GM23338 (cell line): ENCODE results near the gene DCDC1.

Source experiments
- CREB1 ChIP-seq: fragments of 250-450 bp; sonication (Bioruptor Pico); IDR thresholded peaks from 2 replicates; pipeline ENCODE4 v1.5.0; 2020; ENCODE audit warnings: low read depth, mild to moderate bottlenecking, moderate library complexity
- EZH2 ChIP-seq: fragments of 200-600 bp; sonication (generic); IDR thresholded peaks from one replicate; pipeline ENCODE4 v1.8.0; 2017; ENCODE audit warnings: antibody characterized with exemption, mild to moderate bottlenecking, low read depth; ENCODE audit not compliant: unreplicated experiment
- EZH2phosphoT487 ChIP-seq: fragments of 200-600 bp; sonication (generic); IDR thresholded peaks from one replicate; pipeline ENCODE4 v1.8.1; 2018; ENCODE audit warnings: antibody characterized with exemption; ENCODE audit not compliant: unreplicated experiment
- JUNB ChIP-seq: IDR thresholded peaks from one replicate; pipeline ENCODE4 v1.6.1; 2016; ENCODE audit warnings: antibody characterized with exemption; ENCODE audit not compliant: unreplicated experiment
- NANOG ChIP-seq: IDR thresholded peaks from 2 replicates; pipeline ENCODE4 v1.6.1; 2016; ENCODE audit warnings: antibody characterized with exemption, borderline replicate concordance
- POLR2AphosphoS5 ChIP-seq: IDR thresholded peaks from 2 replicates; pipeline ENCODE4 v1.6.1; 2016; ENCODE audit warnings: antibody characterized with exemption, low read depth
- ZNF114 ChIP-seq: fragments of 250-450 bp; sonication (Bioruptor Pico); IDR thresholded peaks from 2 replicates; pipeline ENCODE4 v1.5.0; 2020; ENCODE audit warnings: mild to moderate bottlenecking, moderate library complexity
- ZNF331 ChIP-seq: fragments of 250-450 bp; sonication (Bioruptor Pico); IDR thresholded peaks from 2 replicates; pipeline ENCODE4 v1.5.0; 2020; ENCODE audit warnings: low read depth, mild to moderate bottlenecking, moderate library complexity
- TF ChIP-seq, protein P1 (sequence below), 2 experiments: fragments of 200-600 bp in 1 of 2; sonication (generic) in 1 of 2; conservative IDR thresholded peaks; 2 replicates each; pipeline versions ENCODE4 v1.5.1 to v1.6.1; 2016 to 2017; ENCODE audit warnings: antibody characterized with exemption in 2 of 2, low read depth in 2 of 2, mild to moderate bottlenecking in 2 of 2, moderate library complexity in 1 of 2
- TF ChIP-seq, protein P2 (sequence below): IDR thresholded peaks from one replicate; pipeline ENCODE4 v1.6.1; 2018; ENCODE audit warnings: antibody characterized with exemption; ENCODE audit not compliant: unreplicated experiment
- TF ChIP-seq, protein P3 (sequence below): IDR thresholded peaks from 2 replicates; pipeline ENCODE4 v1.6.1; 2016; ENCODE audit warnings: antibody characterized with exemption
- TF ChIP-seq, protein P4 (sequence below): fragments of 250-450 bp; sonication (Bioruptor Pico); IDR thresholded peaks from 2 replicates; pipeline ENCODE4 v1.5.0; 2020; ENCODE audit warnings: mild to moderate bottlenecking, moderate library complexity

DNA sequence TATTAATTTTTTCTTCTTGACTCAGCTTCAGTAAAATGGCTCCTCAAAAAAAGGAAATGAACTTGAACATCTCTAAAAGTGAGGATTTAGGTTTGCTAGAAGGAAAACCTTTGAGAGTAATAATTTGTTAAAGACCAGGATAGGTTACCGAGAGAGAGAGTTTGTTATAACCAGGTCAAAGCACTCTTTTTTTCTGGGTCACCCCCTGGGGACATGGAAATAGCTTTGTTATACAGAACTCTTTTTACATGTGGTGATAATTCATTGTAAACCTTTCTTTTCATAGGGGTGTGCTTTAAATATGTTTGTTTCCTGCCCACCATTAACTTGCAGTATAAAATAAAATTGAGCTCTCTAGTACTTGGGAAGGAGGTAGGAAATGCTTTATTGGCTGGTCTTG, 47.8 kb upstream of the DCDC1 start:
- TF ChIP-seq POLR2AphosphoS5 (no peak), ZNF331 (CRISPR knock-in tag) (no peak), EZH2 (no peak), EZH2phosphoT487 (no peak), JUNB (no peak), CREB1 (CRISPR knock-in tag) (no peak), ZNF114 (no peak), NANOG (no peak)
- TF ChIP-seq, protein P1, sequence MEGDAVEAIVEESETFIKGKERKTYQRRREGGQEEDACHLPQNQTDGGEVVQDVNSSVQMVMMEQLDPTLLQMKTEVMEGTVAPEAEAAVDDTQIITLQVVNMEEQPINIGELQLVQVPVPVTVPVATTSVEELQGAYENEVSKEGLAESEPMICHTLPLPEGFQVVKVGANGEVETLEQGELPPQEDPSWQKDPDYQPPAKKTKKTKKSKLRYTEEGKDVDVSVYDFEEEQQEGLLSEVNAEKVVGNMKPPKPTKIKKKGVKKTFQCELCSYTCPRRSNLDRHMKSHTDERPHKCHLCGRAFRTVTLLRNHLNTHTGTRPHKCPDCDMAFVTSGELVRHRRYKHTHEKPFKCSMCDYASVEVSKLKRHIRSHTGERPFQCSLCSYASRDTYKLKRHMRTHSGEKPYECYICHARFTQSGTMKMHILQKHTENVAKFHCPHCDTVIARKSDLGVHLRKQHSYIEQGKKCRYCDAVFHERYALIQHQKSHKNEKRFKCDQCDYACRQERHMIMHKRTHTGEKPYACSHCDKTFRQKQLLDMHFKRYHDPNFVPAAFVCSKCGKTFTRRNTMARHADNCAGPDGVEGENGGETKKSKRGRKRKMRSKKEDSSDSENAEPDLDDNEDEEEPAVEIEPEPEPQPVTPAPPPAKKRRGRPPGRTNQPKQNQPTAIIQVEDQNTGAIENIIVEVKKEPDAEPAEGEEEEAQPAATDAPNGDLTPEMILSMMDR (conservative IDR thresholded peaks at IDR 0.05; ENCODE audit: low read depth in 2 of 2) = no peak
- TF ChIP-seq, protein P2, sequence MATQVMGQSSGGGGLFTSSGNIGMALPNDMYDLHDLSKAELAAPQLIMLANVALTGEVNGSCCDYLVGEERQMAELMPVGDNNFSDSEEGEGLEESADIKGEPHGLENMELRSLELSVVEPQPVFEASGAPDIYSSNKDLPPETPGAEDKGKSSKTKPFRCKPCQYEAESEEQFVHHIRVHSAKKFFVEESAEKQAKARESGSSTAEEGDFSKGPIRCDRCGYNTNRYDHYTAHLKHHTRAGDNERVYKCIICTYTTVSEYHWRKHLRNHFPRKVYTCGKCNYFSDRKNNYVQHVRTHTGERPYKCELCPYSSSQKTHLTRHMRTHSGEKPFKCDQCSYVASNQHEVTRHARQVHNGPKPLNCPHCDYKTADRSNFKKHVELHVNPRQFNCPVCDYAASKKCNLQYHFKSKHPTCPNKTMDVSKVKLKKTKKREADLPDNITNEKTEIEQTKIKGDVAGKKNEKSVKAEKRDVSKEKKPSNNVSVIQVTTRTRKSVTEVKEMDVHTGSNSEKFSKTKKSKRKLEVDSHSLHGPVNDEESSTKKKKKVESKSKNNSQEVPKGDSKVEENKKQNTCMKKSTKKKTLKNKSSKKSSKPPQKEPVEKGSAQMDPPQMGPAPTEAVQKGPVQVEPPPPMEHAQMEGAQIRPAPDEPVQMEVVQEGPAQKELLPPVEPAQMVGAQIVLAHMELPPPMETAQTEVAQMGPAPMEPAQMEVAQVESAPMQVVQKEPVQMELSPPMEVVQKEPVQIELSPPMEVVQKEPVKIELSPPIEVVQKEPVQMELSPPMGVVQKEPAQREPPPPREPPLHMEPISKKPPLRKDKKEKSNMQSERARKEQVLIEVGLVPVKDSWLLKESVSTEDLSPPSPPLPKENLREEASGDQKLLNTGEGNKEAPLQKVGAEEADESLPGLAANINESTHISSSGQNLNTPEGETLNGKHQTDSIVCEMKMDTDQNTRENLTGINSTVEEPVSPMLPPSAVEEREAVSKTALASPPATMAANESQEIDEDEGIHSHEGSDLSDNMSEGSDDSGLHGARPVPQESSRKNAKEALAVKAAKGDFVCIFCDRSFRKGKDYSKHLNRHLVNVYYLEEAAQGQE = no peak
- TF ChIP-seq, protein P3, sequence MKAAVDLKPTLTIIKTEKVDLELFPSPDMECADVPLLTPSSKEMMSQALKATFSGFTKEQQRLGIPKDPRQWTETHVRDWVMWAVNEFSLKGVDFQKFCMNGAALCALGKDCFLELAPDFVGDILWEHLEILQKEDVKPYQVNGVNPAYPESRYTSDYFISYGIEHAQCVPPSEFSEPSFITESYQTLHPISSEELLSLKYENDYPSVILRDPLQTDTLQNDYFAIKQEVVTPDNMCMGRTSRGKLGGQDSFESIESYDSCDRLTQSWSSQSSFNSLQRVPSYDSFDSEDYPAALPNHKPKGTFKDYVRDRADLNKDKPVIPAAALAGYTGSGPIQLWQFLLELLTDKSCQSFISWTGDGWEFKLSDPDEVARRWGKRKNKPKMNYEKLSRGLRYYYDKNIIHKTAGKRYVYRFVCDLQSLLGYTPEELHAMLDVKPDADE = no peak
- TF ChIP-seq, protein P4, sequence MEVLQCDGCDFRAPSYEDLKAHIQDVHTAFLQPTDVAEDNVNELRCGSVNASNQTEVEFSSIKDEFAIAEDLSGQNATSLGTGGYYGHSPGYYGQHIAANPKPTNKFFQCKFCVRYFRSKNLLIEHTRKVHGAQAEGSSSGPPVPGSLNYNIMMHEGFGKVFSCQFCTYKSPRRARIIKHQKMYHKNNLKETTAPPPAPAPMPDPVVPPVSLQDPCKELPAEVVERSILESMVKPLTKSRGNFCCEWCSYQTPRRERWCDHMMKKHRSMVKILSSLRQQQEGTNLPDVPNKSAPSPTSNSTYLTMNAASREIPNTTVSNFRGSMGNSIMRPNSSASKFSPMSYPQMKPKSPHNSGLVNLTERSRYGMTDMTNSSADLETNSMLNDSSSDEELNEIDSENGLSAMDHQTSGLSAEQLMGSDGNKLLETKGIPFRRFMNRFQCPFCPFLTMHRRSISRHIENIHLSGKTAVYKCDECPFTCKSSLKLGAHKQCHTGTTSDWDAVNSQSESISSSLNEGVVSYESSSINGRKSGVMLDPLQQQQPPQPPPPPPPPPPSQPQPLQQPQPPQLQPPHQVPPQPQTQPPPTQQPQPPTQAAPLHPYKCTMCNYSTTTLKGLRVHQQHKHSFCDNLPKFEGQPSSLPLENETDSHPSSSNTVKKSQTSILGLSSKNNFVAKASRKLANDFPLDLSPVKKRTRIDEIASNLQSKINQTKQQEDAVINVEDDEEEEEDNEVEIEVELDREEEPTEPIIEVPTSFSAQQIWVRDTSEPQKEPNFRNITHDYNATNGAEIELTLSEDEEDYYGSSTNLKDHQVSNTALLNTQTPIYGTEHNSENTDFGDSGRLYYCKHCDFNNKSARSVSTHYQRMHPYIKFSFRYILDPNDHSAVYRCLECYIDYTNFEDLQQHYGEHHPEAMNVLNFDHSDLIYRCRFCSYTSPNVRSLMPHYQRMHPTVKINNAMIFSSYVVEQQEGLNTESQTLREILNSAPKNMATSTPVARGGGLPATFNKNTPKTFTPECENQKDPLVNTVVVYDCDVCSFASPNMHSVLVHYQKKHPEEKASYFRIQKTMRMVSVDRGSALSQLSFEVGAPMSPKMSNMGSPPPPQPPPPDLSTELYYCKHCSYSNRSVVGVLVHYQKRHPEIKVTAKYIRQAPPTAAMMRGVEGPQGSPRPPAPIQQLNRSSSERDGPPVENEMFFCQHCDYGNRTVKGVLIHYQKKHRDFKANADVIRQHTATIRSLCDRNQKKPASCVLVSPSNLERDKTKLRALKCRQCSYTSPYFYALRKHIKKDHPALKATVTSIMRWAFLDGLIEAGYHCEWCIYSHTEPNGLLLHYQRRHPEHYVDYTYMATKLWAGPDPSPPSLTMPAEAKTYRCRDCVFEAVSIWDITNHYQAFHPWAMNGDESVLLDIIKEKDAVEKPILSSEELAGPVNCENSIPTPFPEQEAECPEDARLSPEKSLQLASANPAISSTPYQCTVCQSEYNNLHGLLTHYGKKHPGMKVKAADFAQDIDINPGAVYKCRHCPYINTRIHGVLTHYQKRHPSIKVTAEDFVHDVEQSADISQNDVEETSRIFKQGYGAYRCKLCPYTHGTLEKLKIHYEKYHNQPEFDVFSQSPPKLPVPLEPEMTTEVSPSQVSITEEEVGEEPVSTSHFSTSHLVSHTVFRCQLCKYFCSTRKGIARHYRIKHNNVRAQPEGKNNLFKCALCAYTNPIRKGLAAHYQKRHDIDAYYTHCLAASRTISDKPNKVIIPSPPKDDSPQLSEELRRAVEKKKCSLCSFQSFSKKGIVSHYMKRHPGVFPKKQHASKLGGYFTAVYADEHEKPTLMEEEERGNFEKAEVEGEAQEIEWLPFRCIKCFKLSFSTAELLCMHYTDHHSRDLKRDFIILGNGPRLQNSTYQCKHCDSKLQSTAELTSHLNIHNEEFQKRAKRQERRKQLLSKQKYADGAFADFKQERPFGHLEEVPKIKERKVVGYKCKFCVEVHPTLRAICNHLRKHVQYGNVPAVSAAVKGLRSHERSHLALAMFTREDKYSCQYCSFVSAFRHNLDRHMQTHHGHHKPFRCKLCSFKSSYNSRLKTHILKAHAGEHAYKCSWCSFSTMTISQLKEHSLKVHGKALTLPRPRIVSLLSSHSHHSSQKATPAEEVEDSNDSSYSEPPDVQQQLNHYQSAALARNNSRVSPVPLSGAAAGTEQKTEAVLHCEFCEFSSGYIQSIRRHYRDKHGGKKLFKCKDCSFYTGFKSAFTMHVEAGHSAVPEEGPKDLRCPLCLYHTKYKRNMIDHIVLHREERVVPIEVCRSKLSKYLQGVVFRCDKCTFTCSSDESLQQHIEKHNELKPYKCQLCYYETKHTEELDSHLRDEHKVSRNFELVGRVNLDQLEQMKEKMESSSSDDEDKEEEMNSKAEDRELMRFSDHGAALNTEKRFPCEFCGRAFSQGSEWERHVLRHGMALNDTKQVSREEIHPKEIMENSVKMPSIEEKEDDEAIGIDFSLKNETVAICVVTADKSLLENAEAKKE (CRISPR knock-in tag) = no peak
